IMR-90 (cell line): ENCODE data around the gene MRPS26. TPM values are rescaled to one million over a fixed set of nuclear protein-coding genes. Genes with fewer than 3 reads are reported as not detected.
"Not testable (repeated sequence)": the region's sequence is repeated elsewhere in the genome, so short reads cannot be mapped to it uniquely, and the experiment has no call there.

Source experiments
- ATAC-seq: fragments of 200-7000 bp; cut with Tn5 transposase; 2 replicates; pipeline ENCODE4 v1.9.1; 2020; ENCODE audit warnings: low read depth, mild to moderate bottlenecking, moderate library complexity
- BruUV-seq: library from RNA; stranded (reverse); fragments of 400-500 nt; replicated peaks from 2 replicates; lab custom pipeline; 2021; lab: Mats Ljungman, UMichigan
- CTCF ChIA-PET: fragments of 300-600 bp; formaldehyde crosslinking; extraction: SDS; loops from one replicate; lab custom pipeline; 2021; ENCODE audit warnings: antibody characterized with exemption; lab: Yijun Ruan, JAX
- POLR2A ChIA-PET: fragments of 300-600 bp; sonication (Branson Sonifier 250); formaldehyde crosslinking; loops from one replicate; lab custom pipeline; 2022; ENCODE audit warnings: antibody characterized with exemption; ENCODE audit not compliant: unreplicated experiment; lab: Charles Lee
- DNase-seq: peaks from one replicate; pipeline ENCODE4 v3.0.0; 2013
- H2AFZ ChIP-seq: replicated peaks from 2 replicates; pipeline ENCODE3; 2013; ENCODE audit warnings: low read length, mild to moderate bottlenecking; ENCODE audit not compliant: poor library complexity
- H2AK5ac ChIP-seq: 2 replicates; pipeline ENCODE4 v1.6.1; 2013; ENCODE audit warnings: low read depth, low read length, inconsistent platforms
- H2AK9ac ChIP-seq: replicated peaks from 2 replicates; pipeline ENCODE3; 2013; ENCODE audit warnings: mild to moderate bottlenecking, low read depth, low read length, moderate library complexity; ENCODE audit not compliant: poor library complexity
- H2BK120ac ChIP-seq: 2 replicates; pipeline ENCODE4 v1.6.1; 2013; ENCODE audit warnings: low read depth, low read length, inconsistent platforms
- H2BK15ac ChIP-seq: 3 replicates; pipeline ENCODE4 v1.6.1; 2013; ENCODE audit warnings: low read depth, low read length, inconsistent platforms
- H2BK20ac ChIP-seq: 2 replicates; pipeline ENCODE4 v1.6.1; 2013; ENCODE audit warnings: low read depth, mild to moderate bottlenecking, inconsistent platforms, low read length, moderate library complexity
- H2BK5ac ChIP-seq: 2 replicates; pipeline ENCODE4 v1.6.1; 2013; ENCODE audit warnings: mild to moderate bottlenecking, low read depth, low read length, inconsistent platforms; ENCODE audit not compliant: poor library complexity, severe bottlenecking
- H3K14ac ChIP-seq: replicated peaks from 2 replicates; pipeline ENCODE4 v1.6.1; 2013; ENCODE audit warnings: low read depth, low read length, inconsistent platforms
- H3K18ac ChIP-seq: 2 replicates; pipeline ENCODE4 v1.6.1; 2013; ENCODE audit warnings: low read depth, low read length, control low read depth
- H3K23ac ChIP-seq: 2 replicates; pipeline ENCODE4 v1.6.1; 2013; ENCODE audit warnings: low read depth, low read length, inconsistent platforms
- H3K27ac ChIP-seq: 2 replicates; pipeline ENCODE4 v1.5.1; 2013; ENCODE audit warnings: mild to moderate bottlenecking, control low read depth, low read length; ENCODE audit not compliant: insufficient read depth
- H3K27me3 ChIP-seq: 2 replicates; pipeline ENCODE4 v1.6.1; 2013; ENCODE audit warnings: low read length; ENCODE audit not compliant: control insufficient read depth, insufficient read depth
- H3K36me3 ChIP-seq: 2 replicates; pipeline ENCODE4 v1.6.1; 2013; ENCODE audit warnings: low read length, mixed read lengths; ENCODE audit not compliant: control insufficient read depth, insufficient read depth
- H3K4ac ChIP-seq: 2 replicates; pipeline ENCODE4 v1.6.1; 2013; ENCODE audit warnings: low read depth, low read length, inconsistent platforms
- H3K4me1 ChIP-seq: 2 replicates; pipeline ENCODE4 v1.6.1; 2013; ENCODE audit warnings: low read length, mixed read lengths; ENCODE audit not compliant: control insufficient read depth, insufficient read depth
- H3K4me2 ChIP-seq: 2 replicates; pipeline ENCODE4 v1.6.1; 2013; ENCODE audit warnings: low read depth, mild to moderate bottlenecking, control low read depth, low read length, moderate library complexity
- H3K4me3 ChIP-seq: 2 replicates; pipeline ENCODE4 v1.5.1; 2013; ENCODE audit warnings: low read depth, mild to moderate bottlenecking, control low read depth, low read length, moderate library complexity; ENCODE audit not compliant: insufficient read depth
- H3K56ac ChIP-seq: 2 replicates; pipeline ENCODE4 v1.6.1; 2013; ENCODE audit warnings: low read length, inconsistent platforms; ENCODE audit not compliant: insufficient read depth; ENCODE audit errors: extremely low read depth
- H3K79me1 ChIP-seq, 2 experiments: 2 replicates each; pipeline ENCODE4 v1.6.1; 2013; ENCODE audit warnings: low read length in 2 of 2, inconsistent platforms in 1 of 2, low read depth in 1 of 2
- H3K9ac ChIP-seq: 2 replicates; pipeline ENCODE4 v1.6.1; 2013; ENCODE audit warnings: low read depth, low read length, control low read depth
- H3K9me1 ChIP-seq: 2 replicates; pipeline ENCODE4 v1.6.1; 2013; ENCODE audit warnings: low read length, inconsistent platforms; ENCODE audit not compliant: insufficient read depth
- H3K9me3 ChIP-seq: 2 replicates; pipeline ENCODE4 v1.6.1; 2013; ENCODE audit warnings: low read length; ENCODE audit not compliant: control insufficient read depth, insufficient read depth
- H4K20me1 ChIP-seq: 2 replicates; pipeline ENCODE4 v1.6.1; 2013; ENCODE audit warnings: low read length, inconsistent platforms; ENCODE audit not compliant: insufficient read depth
- H4K5ac ChIP-seq: 2 replicates; pipeline ENCODE4 v1.6.1; 2013; ENCODE audit warnings: mild to moderate bottlenecking, low read depth, low read length, control low read depth
- H4K8ac ChIP-seq, 2 experiments: 2 replicates each; pipeline ENCODE4 v1.6.1; 2013; ENCODE audit warnings: low read depth in 2 of 2, low read length in 2 of 2, control low read depth in 1 of 2, inconsistent platforms in 1 of 2
- H4K91ac ChIP-seq: 2 replicates; pipeline ENCODE4 v1.6.1; 2013; ENCODE audit warnings: low read depth, low read length, inconsistent platforms; ENCODE audit not compliant: insufficient read depth
- WGBS, 2 experiments: methylation state at CpG; one replicate each; pipeline versions ENCODE4 v1.1.5 to v1.1.7; 2013; ENCODE audit warnings: missing lambda C conversion rate in 2 of 2; ENCODE audit not compliant: insufficient read length in 1 of 2; ENCODE audit errors: extremely low coverage in 2 of 2; 5-methylcytosine and 5-hydroxymethylcytosine counted together
- dilution Hi-C: fragments of 300-500 bp; cut with HindIII; formaldehyde crosslinking; loops from one replicate; pipeline ENCODE4 v1.14.3; 2018; ENCODE audit warnings: low sequenced_read_pairs; ENCODE audit not compliant: unreplicated experiment
- in situ Hi-C: fragments of 300-500 bp; cut with MboI; formaldehyde crosslinking; loops from 3 replicates; pipeline ENCODE4 v1.14.3; 2019; ENCODE audit warnings: low sequenced_read_pairs, inconsistent platforms, mixed read lengths
- intact Hi-C: fragments of 100-400 bp; cut with micrococcal nuclease; formaldehyde crosslinking; loops from 2 replicates; pipeline ENCODE4 v1.10.0; 2022
- polyA plus RNA-seq, 3 experiments: library from polyadenylated mRNA; depleted of rRNA; stranded (reverse); fragments of >200 nt; gene quantifications; 2 replicates each; pipeline ENCODE4 v1.2.3, GENCODE V29; 2012; ENCODE audit warnings: low replicate concordance in 1 of 3
- total RNA-seq: library from RNA; depleted of rRNA; stranded (reverse); fragments of >200 nt; gene quantifications from 2 replicates; pipeline ENCODE4 v1.2.3, GENCODE V29; 2012

The MRPS26 gene
- total and polyA plus RNA-seq, 2 of the 4 experiments (the other 2 are of a cell fraction): 22.2 to 38.6 TPM

DNA sequence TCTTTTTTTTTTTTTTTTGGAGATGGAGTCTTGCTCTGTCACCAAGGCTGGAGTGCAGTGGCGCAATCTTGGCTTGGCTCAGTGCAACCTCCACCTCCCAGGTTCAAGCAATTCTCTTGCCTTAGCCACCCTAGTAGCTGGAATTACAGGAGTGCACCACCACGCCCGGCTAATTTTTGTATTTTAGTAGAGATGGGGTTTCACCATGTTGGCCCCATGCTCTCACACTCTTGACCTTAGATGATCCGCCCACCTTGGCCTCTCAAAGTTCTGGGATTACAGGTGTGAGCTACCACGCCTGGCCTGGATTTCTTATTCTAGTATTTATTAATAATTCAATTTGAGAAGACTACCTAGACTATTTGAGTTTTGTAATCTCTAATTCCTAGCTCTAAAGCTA is 30.6 kb upstream of the MRPS26 start:
- H3K27ac ChIP-seq, H2AK9ac ChIP-seq, H2AFZ ChIP-seq, H2BK120ac ChIP-seq, H2BK5ac ChIP-seq, H3K4me3 ChIP-seq, H3K4ac ChIP-seq, H3K9ac ChIP-seq, H3K27me3 ChIP-seq, in situ Hi-C loops, ATAC-seq, H3K4me1 ChIP-seq, dilution Hi-C loops, BruUV-seq, H4K5ac ChIP-seq, DNase-seq, H2AK5ac ChIP-seq, H3K14ac ChIP-seq, H4K8ac ChIP-seq, H3K4me2 ChIP-seq, H2BK20ac ChIP-seq, H3K79me1 ChIP-seq, H4K91ac ChIP-seq, intact Hi-C loops, H3K18ac ChIP-seq, H3K9me3 ChIP-seq, H2BK15ac ChIP-seq, H3K56ac ChIP-seq, H3K23ac ChIP-seq: not testable (repeated sequence)
- ChIA-PET POLR2A (interaction anchor here (0.5 kb wide), 1 partner anchor 11 kb away, joined by 3 read pairs; no protein-coding TSS in a partner anchor), CTCF (interaction anchor here (1.1 kb wide), 1 partner anchor 38 kb away, joined by 3 read pairs; no protein-coding TSS in a partner anchor)
- Histone ChIP-seq H3K36me3 (peaks cover 18% of the 10 kb centered on the region), H4K20me1 (peaks cover 13% of the 10 kb centered on the region; the same call in 1 of the 2 replicates), H3K9me1 (peaks cover 13% of the 10 kb centered on the region)
- WGBS, 2 experiments: no CpG with 5 or more reads among the region's 5 CpGs
